ELR (cell line): Measurements from ENCODE around the gene TRIM68.
A peak's percentile ranks its signal among the peaks of the same experiment; 100 is the strongest.

Source experiments
- DNase-seq: peaks from one replicate; pipeline ENCODE4 v3.0.0-alpha.2; 2015; ENCODE audit warnings: low read depth

Gene TRIM68

GRCh38 chr11:4607781-4608666 lies at the start of gene TRIM68:
TRIM68 (minus strand) TSS chr11:4608231; CDS start chr11:4605504, 2,727 bp downstream.
- peak; percentile 95 for DNase-seq

- no peak for DNase-seq
Observed at GRCh38 chr11:4654635-4655369, 46.8 kb upstream of the TRIM68 start.

- DNase-seq = no peak
Observed at GRCh38 chr11:4647766-4648165, 39.7 kb upstream of the TRIM68 start.

GRCh38 chr11:4645974-4646373 lies 37.9 kb upstream of the TRIM68 start:
- DNase-seq = no peak

- DNase-seq = no peak
Observed at GRCh38 chr11:4644233-4644632, 36.2 kb upstream of the TRIM68 start.

- no peak for DNase-seq
Observed at GRCh38 chr11:4643682-4644081, 35.7 kb upstream of the TRIM68 start, which contains the start of gene OR51E1. OR51E1 (plus strand) TSS chr11:4643982; CDS start chr11:4652527, 8,545 bp downstream.

- DNase-seq = no peak
Observed at GRCh38 chr11:4643076-4643475, 35.0 kb upstream of the TRIM68 start.

- DNase-seq = no peak
Observed at GRCh38 chr11:4642043-4642442, 34.0 kb upstream of the TRIM68 start.

- no peak for DNase-seq
Observed at GRCh38 chr11:4641501-4641900, 33.5 kb upstream of the TRIM68 start.

GRCh38 chr11:4639931-4640330 lies 31.9 kb upstream of the TRIM68 start:
- DNase-seq = no peak

- DNase-seq = no peak
Observed at GRCh38 chr11:4637662-4638047, 29.6 kb upstream of the TRIM68 start.

GRCh38 chr11:4636962-4637661 lies 29.1 kb upstream of the TRIM68 start, which contains the start of gene OR51D1:
OR51D1 (plus strand) TSS chr11:4637477; CDS start chr11:4639791, 2,314 bp downstream.
- DNase-seq = peak; percentile 68

- DNase-seq = no peak
Observed at GRCh38 chr11:4636136-4636535, 28.1 kb upstream of the TRIM68 start.

GRCh38 chr11:4626207-4627099 lies 18.4 kb upstream of the TRIM68 start:
- DNase-seq = peak; percentile 83

GRCh38 chr11:4619514-4619913 lies 11.5 kb upstream of the TRIM68 start:
- DNase-seq = no peak

- no peak for DNase-seq
Observed at GRCh38 chr11:4615856-4616444, 7.9 kb upstream of the TRIM68 start.

GRCh38 chr11:4611986-4612385 lies 4.0 kb upstream of the TRIM68 start:
- no peak for DNase-seq

GRCh38 chr11:4610258-4610935 lies 2.4 kb upstream of the TRIM68 start:
- DNase-seq = peak; percentile 29

- no peak for DNase-seq
Observed at GRCh38 chr11:4607096-4607495, 935 bp downstream of the TRIM68 start.
